Measurements from ENCODE around the gene PPP2R5E.

DNA sequence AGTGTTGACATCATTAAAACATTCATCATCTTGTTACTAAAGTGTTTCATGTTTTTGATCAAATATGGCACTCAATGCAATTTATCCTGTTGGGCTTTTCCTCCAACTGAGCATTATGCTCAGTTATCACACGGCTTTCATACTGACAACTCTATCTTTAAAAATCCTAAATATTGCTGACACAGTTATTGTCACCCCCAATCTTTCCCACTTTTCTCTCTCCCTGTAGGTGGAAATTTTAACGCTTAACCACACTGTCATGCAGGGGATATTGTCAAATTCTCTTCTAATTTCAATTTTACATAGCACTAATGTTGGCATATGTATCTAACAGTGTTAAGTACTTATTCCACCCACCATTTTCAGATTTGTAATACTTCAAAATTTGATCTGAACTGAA, 164.7 kb downstream of the PPP2R5E start:
- no peak for TF ChIP-seq YY1 (IDR thresholded peaks at IDR 0.05; ENCODE audit: insufficient read depth, insufficient read length)
- no peak for TF ChIP-seq ZNF274 (IDR thresholded peaks at IDR 0.05; ENCODE audit: low read depth, low read length)
